Measurements from ENCODE around the gene PARP12.

GRCh38 chr7:140074780-140075179 lies 12.0 kb upstream of the PARP12 start:
- TF ChIP-seq, protein P1, sequence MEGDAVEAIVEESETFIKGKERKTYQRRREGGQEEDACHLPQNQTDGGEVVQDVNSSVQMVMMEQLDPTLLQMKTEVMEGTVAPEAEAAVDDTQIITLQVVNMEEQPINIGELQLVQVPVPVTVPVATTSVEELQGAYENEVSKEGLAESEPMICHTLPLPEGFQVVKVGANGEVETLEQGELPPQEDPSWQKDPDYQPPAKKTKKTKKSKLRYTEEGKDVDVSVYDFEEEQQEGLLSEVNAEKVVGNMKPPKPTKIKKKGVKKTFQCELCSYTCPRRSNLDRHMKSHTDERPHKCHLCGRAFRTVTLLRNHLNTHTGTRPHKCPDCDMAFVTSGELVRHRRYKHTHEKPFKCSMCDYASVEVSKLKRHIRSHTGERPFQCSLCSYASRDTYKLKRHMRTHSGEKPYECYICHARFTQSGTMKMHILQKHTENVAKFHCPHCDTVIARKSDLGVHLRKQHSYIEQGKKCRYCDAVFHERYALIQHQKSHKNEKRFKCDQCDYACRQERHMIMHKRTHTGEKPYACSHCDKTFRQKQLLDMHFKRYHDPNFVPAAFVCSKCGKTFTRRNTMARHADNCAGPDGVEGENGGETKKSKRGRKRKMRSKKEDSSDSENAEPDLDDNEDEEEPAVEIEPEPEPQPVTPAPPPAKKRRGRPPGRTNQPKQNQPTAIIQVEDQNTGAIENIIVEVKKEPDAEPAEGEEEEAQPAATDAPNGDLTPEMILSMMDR (IDR thresholded peaks at IDR 0.05): no peak
- TF ChIP-seq POLR2A (IDR thresholded peaks at IDR 0.05): no peak

Measured in uterus (tissue), 2 donors.